LNCaP clone FGC (cell line): ENCODE results near the gene PPP2R2D.

ENCODE experiments used
- DNase-seq: peaks from one replicate; pipeline ENCODE4 v3.0.0-alpha.2; 2011; ENCODE audit warnings: low read depth
- H3K4me3 ChIP-seq: 2 replicates; pipeline ENCODE4 v1.5.1; 2011; ENCODE audit warnings: mild to moderate bottlenecking, low read depth, low read length, control low read depth
- CTCF ChIP-seq: IDR thresholded peaks from 2 replicates; pipeline ENCODE4 v1.5.1; 2012; ENCODE audit warnings: mild to moderate bottlenecking; ENCODE audit not compliant: control insufficient read depth, insufficient read depth; ENCODE audit errors: extremely low read depth

PPP2R2D gene

GRCh38 chr10:131909014-131909808 is 8.4 kb downstream of the PPP2R2D start:
- no peak for TF ChIP-seq CTCF
- no peak overlapping the region for H3K4me3 ChIP-seq
- DNase-seq = no peak

- no peak for DNase-seq
- H3K4me3 ChIP-seq = no peak overlapping the region
- no peak for TF ChIP-seq CTCF
Observed at GRCh38 chr10:131909929-131910328, 9.1 kb downstream of the PPP2R2D start.

GRCh38 chr10:131910663-131911314 is 10.0 kb downstream of the PPP2R2D start:
- TF ChIP-seq CTCF = no peak
- no peak overlapping the region for H3K4me3 ChIP-seq
- DNase-seq = no peak

- no peak for DNase-seq
- no peak overlapping the region for H3K4me3 ChIP-seq
Observed at GRCh38 chr10:131911451-131911850, 10.6 kb downstream of the PPP2R2D start.

GRCh38 chr10:131912620-131913019 is 11.8 kb downstream of the PPP2R2D start:
- no peak overlapping the region for H3K4me3 ChIP-seq
- no peak for TF ChIP-seq CTCF
- no peak for DNase-seq

More at GRCh38 chr10:131911451-131911850, 10.6 kb downstream of the PPP2R2D start:
- TF ChIP-seq CTCF = no peak

- DNase-seq = no peak
- no peak for TF ChIP-seq CTCF
- H3K4me3 ChIP-seq = no peak overlapping the region
Observed at GRCh38 chr10:131915484-131915883, 14.7 kb downstream of the PPP2R2D start.
